22Rv1 (cell line): ENCODE results near the gene RNF112.

Source experiments
- H3K27ac ChIP-seq: fragments of 450-650 bp; 2 replicates; pipeline ENCODE4 v1.5.1; 2017
- CTCF ChIP-seq: fragments of 450-650 bp; IDR thresholded peaks from 2 replicates; pipeline ENCODE4 v1.5.1; 2017; ENCODE audit warnings: mild to moderate bottlenecking
- ZFX ChIP-seq: fragments of 450-650 bp; IDR thresholded peaks from 2 replicates; pipeline ENCODE4 v1.6.1; 2017; ENCODE audit warnings: antibody characterized with exemption, borderline replicate concordance

RNF112 gene

GRCh38 chr17:19370493-19370960, 40.5 kb upstream of the RNF112 start:
- no peak overlapping the region for H3K27ac ChIP-seq
- TF ChIP-seq CTCF (no peak), ZFX (no peak)

- no peak overlapping the region for H3K27ac ChIP-seq
- TF ChIP-seq ZFX, result no peak
- TF ChIP-seq CTCF, result no peak
Observed at GRCh38 chr17:19371259-19372010, 39.6 kb upstream of the RNF112 start.

GRCh38 chr17:19372011-19372370, 39.0 kb upstream of the RNF112 start:
- H3K27ac ChIP-seq, result no peak overlapping the region

GRCh38 chr17:19372439-19372838, 38.6 kb upstream of the RNF112 start:
- TF ChIP-seq ZFX (no peak), CTCF (no peak)
- no peak overlapping the region for H3K27ac ChIP-seq

More at GRCh38 chr17:19372011-19372370, 39.0 kb upstream of the RNF112 start:
- no peak for TF ChIP-seq CTCF

GRCh38 chr17:19372866-19373504, 38.0 kb upstream of the RNF112 start:
- no peak overlapping the region for H3K27ac ChIP-seq

GRCh38 chr17:19374136-19374535, 36.9 kb upstream of the RNF112 start:
- H3K27ac ChIP-seq, result no peak overlapping the region
- no peak for TF ChIP-seq ZFX
- TF ChIP-seq CTCF, result no peak

More at GRCh38 chr17:19372866-19373504, 38.0 kb upstream of the RNF112 start:
- TF ChIP-seq CTCF (no peak), ZFX (no peak)

- H3K27ac ChIP-seq, result no peak overlapping the region
- TF ChIP-seq CTCF (no peak), ZFX (no peak)
Observed at GRCh38 chr17:19375732-19376131, 35.3 kb upstream of the RNF112 start.
